Pons (tissue), 1 donor: ENCODE data around the gene DPP4.

Experiments
- DNase-seq: peaks from one replicate; pipeline ENCODE4 v3.0.0-alpha.2; 2016; ENCODE audit warnings: low spot score

The DPP4 gene

DNA sequence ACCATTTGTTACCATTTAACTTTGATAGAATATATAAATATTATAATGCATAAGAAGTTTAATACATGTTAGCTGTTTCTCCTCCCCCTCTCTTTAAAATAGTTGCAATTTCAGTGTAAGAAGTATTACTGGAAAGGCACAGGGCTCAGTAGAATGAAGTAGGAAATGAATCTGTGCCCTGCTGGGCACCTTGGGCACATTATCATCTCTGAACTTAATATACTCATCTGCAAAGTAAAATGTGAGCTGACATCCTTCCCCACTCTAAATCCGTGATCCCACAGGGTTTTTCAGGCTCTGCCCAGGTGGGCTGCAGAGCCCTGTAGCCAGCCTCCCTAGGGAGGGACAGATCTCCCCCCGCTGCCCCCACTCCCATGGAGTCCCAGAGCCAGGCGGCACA, 56.8 kb downstream of the DPP4 start:
- no peak for DNase-seq

DNA sequence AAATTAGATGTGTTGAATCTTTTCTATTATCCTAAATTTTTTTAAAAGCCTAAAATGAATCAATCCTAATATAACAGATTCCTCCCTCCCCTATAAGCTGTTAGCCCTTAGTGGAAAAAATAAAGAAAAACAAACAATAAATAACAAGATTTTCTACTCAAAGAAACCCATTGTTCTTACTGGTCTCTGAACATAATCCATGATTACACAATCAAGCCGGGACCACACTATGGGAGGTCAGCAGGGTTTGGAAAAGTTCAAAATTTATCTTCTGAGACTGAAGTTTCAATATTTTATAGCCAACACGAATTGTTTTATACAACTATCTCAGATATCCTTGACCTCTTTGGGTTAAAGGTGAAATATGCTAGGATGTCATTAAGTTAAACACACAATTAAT, 57.9 kb downstream of the DPP4 start:
- DNase-seq, result no peak

DNA sequence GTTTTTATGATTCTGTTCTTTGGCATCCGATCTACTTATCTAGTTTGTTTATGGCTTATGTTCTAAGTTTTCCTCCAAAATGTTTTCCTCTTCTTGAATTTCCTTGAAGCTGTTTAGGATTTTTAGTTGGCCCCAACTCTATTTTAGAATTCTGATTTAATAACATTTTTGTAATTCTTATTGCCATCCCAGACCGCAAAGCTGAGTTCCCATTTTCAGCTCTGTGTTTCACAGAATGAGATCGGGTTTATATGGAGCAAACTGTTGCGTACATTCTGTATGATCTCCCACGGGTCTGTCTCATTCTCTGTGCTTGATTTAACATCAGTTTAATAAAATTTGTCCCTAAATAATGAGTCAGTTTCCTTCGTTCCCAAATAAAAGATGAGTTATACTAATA, 59.3 kb downstream of the DPP4 start:
- DNase-seq, result no peak

DNA sequence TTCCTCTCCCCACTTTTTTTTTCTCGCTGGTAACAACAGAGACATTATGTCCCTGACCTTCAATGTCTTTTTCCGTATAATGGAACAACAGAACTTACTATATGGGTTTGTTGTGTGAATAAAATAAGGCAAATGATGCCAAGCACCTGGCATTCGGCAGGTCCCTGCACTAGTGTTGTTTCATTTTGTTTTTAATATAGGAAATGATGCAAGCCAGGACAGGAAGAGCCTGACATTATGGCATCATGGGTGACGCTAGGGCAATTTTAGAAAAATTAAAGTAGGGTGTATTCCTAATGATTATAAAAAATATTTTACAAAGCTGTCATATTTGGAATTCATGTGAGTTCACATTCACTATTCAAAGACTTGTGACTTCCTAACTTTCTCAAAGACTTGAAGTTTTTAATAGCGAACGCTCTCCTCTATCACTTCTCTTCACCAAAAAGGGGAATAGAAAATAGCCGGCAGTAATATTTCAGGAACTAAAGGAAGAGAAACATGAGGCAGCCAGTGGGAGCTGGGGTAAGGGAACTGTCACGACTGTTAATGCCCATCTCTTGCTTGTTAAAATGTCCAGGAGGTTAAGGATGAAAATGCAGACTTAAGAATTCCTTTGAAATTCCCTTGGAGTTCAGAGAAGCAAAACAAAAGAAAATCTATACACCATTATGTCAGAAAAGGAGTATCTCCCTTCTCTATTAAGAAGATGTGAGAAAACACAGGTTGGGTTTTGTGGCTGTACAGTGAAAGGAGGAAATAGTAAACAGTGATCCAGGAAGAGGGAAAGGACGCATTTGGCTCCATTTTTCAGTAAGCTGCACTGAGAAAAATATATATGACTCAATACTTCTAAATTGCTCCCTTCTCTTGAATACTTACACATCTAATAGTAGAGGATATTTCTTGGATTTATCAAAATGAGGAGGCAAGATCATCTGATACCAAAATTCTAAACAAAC, 60.2 kb downstream of the DPP4 start:
- peak; percentile 75 for DNase-seq

DNA sequence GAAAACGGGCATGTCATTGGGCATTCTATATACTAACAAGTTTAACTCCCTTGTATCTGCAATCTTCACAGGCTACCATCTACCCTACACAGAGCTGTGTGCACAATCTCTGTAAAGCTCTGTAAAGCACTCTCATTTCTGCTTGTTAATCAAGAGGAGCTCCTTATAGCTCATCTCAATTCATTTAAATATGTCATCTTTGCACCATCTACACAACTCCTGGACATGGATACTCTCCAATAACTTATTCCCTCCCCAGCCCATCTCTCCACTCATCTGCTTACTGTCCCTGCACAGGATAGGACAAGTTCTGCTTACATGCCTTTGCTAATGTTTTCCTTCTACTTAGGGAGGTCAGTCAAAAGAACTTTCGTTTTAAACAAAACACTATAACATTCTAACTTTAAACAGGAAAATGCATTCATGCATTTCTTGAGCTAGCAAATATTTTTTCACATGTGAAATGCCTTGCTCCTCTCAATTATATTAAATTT, 61.4 kb downstream of the DPP4 start:
- DNase-seq, result no peak

DNA sequence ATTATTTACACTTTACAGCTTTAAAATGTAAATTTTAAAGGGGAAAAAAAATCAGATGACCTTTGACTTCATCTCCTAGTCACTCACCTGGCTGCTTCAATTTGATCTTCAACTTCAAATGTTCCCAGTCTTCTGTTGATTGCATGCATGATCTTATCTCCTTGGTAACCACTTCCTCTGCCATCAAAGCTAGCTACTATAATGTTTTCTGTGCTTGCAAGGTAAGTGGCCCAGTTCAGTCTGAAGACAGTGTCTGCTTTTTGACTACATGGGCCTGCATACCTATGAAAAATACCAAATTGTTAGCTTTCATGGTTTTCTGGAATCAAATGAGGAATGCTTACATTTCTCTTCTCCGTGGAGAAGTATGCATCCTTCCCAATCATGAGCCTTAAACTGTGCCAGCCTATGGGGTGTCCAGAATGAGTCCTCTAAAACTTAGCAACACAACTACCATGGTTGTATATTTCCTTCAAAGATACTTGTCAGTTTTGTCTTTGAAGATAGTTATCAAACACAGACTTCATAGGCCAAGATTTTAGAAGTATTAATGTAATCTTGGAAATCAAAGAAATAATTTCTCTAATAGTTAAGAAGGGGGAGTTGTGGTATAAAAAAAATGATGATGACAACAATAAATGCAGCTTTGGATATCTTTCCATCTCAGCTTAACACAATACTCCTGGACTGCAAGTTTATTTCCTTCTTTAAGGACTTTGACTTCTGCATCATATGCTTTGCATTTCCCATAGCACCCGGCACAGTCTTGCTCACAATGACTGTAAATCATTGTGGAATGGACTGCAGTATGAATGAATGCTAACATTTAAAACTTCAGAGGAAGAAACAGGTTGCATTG, 62.1 kb downstream of the DPP4 start:
- DNase-seq, result no peak

DNA sequence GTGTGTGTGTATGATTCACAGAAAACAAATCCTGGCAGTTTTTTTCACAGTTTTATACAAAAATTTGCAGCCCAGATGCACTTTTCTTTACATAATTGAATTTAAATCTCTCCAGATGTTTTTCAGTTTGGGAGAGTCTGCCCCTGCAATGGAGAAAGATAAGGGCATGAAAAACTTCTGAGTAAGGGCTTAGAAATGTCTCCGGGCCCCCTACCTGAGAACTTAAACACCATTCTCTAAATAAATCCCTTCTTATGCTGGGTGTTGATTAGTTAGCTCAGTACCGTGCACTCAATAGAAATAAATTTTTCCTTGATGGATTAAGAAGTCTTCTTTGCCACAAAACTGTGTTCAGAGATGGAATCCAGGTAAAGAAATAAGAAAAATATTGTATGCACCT, 64.5 kb downstream of the DPP4 start:
- no peak for DNase-seq

DNA sequence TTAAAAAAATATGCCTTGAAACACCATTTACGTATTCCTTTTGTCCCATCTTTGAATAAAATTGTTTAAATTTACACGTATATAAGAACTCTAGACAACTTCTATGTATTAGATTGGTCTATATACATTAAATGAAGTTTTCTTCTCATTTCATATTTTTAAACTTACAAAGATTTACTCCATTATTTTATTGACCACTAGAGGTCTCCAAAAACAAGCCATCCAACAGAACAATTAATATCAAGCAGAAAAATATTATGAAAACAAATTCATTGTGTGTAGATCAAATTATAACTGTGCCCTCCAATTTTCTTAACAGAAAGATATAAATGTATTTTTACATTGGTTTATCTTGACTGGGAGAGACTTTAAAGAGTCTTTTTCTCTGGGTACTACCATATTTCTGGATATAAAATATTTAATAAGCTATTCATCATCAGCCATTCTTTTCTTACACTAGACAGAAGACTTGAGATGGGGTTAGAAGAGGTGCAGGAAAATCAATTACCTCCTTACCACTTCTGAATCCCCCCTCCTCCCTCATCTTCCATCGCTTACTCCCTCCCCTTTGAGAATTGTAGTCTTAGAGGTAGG, 66.5 kb downstream of the DPP4 start:
- DNase-seq, result no peak

DNA sequence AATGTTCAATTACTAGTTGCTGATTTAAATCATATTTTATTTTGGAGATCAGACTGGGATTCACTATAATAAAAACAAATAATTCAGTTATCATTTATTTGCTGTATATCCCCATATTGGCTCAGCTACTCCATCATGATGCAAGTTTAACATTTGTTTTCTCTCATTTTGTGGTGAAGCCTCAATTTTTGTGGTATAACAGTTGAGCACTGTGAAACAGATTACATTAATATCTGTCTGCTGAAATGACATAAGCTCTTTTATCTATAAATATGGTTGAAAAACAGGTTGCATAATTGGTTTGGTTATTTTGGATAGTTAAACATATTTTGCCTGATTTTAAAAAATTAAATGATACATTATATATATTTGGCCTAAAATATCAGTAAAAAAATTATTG, 67.7 kb downstream of the DPP4 start:
- DNase-seq, result no peak

DNA sequence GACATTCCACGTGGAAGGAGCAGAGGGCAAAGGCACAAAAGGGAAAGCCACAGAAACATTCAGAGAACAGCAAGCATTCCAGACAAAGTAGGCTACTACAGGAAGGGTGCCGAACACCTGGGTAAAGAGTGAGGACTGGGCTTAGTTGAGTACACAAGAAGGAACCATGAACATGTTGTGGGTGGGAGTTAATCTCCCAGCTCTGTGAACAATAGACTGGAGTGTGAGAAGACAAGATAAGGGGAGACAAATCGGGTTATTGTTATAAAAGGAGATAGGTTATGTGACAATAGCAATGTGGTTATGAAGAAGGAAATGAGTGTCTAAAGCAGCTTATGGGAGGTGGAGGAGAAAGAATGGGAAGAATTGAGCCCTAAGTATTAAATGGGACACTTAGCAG, 70.0 kb downstream of the DPP4 start:
- DNase-seq, result no peak

DNA sequence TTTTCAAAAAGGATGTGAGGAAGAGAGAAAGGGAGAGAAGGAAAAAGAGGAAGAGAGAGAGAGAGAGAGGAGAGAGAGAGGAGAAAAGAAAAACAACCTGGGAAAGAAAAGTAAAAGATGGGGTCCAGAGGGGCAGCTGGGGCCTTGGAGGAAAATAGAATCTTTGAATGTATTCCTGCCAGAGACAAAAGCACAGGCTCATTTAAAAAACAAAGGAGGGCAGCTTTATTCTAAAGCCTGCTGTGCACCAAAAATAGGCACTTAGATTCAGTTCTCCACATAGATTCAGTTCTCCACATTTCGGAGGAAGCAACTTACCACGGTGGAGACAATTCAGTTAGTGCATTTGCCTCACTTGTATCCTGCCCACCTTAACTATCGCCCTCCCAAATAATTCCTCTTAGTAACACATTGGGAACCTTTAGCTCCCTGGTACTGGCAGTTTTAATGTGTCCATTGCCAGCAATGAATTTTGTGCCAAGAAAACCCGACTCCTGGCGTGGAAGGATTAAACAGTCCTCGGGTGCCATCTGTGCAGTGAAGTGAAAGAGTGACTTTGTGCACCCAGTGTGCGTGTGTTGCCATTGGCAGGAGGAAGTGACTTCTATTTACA, 71.3 kb downstream of the DPP4 start:
- peak; percentile 68 for DNase-seq

DNA sequence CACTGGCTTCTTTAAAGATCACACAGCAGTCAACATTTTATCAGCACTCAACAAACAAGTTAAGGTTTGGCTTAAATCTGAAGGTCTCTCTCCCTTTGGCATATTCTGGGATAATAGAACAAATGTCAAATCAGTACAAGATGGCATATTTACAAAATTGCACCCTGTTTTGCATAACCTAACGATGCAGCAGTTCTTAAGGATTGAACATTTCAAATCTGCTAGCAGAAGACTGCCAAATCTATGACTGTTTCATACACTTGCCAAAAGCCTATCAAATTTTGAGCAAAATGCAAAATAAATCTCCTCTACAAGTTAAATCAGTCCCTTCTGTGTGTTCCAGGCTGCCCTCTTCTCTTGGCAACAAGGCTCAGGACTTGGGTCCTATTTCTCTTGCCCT, 73.6 kb downstream of the DPP4 start:
- DNase-seq, result no peak

DNA sequence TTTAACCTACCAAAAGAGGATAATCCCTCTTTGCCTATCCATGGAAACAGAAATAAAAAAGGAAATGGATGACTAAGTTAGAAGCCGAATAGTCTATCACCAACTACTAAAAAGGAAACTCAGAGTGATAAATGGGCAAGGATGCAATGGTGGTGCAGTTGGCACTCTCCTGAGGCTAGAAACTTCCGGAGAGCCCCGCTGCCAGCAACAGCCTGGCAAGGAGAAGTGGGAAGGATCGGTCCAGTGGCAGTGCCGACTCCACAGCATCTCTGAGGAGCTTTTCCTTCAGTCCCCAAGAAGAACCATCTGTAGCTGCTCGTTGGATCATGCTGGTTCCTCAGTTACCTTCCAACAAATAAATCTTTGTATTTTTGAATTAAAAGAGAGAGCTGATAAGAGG, 74.7 kb downstream of the DPP4 start:
- no peak for DNase-seq

DNA sequence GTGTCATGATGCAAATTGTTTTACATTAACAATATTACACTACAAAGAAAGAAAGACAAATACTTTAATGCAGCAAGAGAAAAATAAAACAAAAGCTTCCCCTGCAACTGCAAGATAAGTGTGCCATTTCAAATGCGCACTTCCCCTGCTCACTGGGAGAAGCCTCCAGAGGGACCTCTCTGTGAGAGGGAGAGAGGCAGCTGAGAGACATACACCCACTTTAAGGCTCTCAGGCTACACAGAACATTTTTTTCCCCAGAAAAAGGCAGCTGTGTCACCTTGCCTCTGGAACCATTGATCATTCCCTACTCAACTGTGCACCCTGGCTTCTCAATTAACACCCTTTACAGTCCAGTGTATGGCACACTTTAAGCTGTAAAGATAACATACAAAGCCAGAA, 75.2 kb downstream of the DPP4 start:
- no peak for DNase-seq

DNA sequence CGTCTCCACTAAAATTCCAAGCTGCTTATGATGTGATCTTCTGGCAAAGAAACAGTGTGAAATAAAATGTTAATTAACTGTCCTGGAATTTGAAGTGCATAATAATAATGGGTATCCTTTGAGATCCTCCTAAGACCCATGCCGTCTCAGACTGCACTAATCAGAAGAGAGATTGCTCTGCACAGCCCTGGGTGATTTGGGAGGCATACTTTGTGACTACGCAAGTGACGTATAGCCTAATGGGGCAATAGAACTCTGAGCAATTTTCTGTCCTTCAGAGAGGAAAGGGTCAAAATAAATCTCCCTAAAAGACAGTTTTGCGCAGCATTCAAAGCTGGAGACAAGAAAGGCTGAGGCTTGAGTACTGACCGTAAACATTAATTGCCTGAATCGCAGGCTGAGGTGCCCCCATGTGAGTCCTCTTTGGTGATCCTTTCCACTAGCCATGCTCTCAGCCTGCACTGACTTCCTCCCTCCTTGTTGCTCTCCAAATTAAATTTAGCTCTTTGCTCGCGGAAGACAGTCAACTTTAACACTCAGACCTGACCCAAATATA, 76.0 kb downstream of the DPP4 start:
- no peak for DNase-seq

DNA sequence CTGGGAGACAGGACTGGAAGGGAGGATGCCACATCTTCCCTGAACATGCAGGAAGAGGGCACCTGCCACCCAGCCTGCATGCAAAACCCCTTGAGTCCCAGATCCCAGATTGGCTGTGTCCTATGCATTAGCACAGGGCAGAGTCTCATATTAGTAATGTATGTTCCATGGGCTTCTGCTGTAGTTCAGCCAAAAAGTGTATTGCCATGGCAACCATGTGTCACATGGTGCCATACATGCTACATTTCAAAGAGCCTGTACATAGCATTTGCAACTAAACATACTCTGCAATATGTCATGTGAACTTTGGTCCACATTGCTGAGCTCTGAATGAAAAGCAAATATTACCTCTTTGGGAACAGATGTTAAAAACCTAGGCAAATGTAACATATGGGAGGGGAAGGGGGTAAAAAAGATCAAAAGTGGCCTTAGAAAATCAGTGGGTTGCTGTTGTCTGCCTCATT, 78.4 kb downstream of the DPP4 start:
- no peak for DNase-seq

DNA sequence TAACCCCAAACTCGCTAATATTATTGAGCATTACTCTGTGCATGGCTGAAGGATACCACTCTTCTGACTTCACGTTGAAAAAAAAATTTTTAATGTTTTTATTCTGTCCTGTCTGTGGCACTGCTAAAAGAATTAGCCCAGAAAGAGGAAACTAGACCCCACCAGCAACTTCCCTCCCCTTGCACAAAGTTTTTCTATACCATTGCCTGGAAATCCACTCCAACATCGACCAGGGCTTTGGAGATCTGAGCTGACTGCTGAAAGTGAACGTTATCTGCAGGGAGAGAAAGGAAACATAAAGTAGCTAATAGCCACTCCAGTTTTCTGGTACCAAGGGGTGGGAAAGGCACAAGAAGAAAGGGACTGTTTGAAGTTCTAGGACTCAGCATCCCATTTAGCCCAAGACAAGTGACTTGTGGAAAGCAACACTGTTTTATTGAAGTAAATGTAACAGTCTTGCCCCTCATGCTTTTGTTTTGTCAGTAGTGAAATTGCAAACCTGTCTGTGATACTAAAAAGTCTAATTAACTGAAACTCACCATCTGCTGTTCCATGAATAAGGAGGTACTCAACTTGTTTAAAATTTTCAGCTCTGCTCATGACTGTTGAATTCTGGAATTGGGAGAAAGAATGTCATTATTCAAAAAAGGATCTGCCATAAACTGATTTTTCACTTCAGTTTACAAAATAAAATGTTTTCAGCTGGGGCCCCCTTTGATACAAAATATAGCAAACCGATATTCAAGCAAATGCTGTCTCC, 79.1 kb downstream of the DPP4 start:
- no peak for DNase-seq

DNA sequence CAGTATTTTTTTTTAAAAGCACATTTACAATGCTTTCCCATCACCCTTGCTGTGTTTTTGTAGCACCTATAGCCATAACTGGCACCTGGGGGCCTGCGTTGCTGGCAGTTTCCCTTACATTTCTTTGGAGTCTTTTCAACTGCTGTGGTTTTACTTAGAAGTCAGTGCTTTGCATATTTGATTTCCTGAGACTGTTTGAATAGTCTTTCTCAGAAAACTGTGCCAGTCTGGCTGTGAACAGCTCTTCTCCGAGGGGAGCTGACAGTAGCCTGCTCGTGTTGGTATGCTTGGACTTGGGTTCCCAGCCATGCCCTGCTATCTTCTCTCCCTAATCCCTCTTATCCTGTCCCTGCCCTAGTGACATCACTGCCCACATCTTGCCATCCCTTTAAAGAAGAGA, 81.5 kb downstream of the DPP4 start:
- DNase-seq, result no peak

DNA sequence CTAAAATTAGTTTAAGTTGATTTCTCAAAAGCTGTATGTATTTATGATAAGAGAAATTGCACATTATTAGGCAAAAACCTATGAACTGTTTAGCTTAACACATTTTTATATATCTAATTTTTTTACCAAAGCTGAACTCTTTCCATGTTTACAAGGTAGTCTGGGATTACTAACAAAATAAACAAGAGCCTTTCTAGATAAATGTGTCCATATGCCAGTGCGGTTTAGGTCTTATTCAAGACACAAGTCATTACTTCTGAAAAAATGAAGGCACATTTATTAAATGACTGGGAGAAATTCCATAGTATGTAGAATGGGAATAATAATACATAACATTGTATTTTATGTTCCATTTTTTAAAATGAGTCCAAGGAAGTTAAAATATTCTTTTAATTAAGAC, 82.0 kb downstream of the DPP4 start:
- no peak for DNase-seq

DNA sequence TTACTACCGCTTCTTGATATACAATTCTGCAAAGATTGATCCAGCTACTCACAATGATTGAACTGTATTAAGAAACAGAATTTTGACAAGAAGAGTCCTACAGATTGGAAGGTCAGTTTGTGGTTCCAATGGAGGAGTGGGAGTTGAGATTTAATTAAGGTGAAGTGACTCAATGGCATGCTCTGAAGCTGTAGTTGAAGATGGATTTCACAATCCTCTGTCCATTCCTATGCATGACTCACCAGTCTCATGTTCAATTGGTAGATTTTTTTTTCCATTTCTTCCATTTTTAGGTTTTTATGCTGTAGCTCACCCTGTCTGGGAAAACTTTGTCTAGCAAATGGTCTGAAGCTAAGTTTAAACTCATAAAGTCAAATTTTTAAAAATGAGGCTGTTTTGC, 83.3 kb downstream of the DPP4 start:
- no peak for DNase-seq

DNA sequence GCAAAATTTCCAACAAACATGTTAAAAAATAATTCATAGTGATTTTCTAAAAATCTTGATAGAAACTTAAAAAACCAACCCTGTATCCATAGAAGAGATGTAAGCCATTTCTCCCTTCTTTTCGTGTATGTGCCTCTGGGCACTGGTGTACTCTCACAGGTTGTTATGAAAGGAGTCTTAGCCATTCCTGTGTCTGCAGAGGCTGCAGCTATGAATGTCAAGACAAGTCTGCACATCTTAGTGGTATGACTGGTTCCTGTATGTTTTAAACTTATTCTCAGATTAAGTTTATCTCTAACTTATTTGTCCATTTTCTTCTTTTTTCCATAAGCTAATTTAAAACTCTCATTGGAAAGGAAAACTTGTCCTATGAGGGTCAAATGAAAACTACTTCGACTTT, 84.0 kb downstream of the DPP4 start:
- DNase-seq, result no peak
